Fibroblast of skin of abdomen (primary cell): Measurements from ENCODE around the gene BCAS1.

Source experiments
- DNase-seq: peaks from one replicate; pipeline ENCODE4 v3.0.0-alpha.2; 2013

BCAS1 gene

DNA sequence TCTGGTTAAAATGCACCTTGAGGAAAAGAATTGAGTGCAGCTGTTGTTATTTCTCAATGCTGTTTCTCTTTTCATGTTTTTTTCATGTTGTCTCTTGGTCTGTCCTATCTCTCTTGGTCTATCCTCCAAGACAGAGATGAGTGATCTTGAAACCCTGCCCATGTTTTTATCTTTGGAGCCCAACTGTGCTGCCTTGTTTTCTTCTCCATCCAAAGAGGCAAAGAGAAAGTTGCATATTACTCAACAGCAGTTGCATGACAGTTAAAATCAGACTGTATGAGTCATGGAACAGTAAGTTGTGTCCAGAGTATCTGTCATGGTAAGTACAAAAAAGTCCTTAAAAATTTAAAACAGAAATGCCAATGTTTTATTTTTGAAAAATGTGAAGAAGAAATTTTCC, 26.2 kb downstream of the BCAS1 start:
- DNase-seq: peak; percentile 88

GRCh38 chr20:54043076-54043967, 27.1 kb downstream of the BCAS1 start:
- DNase-seq: peak; percentile 81

DNA sequence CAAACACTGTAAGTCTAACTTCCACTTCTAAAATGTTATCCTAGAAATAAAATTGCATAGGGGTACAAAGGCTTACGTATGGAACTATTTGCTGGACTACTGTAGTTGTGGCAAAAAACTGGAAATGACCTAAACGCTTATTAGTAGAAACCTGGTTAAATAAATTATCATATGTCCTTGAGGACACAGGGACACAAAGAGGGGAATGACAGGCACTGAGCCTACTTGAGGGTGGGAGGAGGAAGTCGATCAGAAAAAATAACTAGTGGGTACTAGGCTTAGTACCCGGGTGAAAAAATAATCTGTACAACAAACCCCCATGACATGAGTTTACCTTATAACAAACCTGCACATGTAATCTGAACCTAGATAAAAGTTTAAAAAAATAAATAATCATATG, 28.4 kb downstream of the BCAS1 start:
- DNase-seq: no peak

GRCh38 chr20:54041336-54041735, 29.1 kb downstream of the BCAS1 start:
- DNase-seq: no peak

- no peak for DNase-seq
These were observed 29.9 kb downstream of the BCAS1 start for GRCh38 chr20:54040531-54040930.

DNA sequence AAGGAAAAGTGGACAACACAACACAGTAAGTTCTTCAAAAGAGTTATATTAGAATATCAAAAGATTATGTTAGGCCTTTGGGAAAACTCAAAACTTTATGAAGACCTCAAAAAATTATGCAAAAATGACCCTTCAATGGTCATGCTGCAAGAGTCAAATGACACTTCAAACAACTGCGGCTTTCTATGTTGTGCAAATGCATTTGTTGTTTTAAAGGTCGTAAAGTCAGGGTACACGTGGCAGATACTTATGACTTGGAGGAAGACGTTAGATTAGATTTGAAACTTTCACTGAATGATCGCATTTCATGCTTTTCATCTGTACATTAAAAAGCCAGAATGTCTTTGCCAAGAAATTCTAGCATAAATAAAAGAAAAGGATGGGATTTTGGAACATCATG, 31.4 kb downstream of the BCAS1 start:
- DNase-seq: no peak

GRCh38 chr20:54037525-54037924, 32.9 kb downstream of the BCAS1 start:
- no peak for DNase-seq

- DNase-seq: no peak
These were observed 40.8 kb downstream of the BCAS1 start for GRCh38 chr20:54029643-54030042.

DNA sequence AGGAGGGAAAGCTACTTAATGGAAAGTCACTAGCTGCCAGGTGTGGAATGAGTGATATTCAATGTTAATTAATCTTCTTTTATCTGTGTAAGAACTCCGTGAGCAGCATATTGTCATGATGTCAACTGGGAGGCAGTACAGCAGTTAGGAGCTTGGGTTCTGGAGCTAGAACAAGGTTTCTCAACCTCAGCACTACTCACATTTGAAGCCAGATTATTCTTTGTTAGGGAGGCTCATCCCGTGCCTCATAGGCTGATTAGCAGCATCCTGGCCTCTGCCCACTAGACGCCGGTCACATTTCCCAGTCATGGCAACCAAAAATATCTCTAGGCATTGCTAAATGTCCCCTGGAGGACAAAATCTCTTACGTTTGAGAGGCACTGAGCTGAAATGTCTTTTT, 41.2 kb downstream of the BCAS1 start:
- DNase-seq: no peak

DNA sequence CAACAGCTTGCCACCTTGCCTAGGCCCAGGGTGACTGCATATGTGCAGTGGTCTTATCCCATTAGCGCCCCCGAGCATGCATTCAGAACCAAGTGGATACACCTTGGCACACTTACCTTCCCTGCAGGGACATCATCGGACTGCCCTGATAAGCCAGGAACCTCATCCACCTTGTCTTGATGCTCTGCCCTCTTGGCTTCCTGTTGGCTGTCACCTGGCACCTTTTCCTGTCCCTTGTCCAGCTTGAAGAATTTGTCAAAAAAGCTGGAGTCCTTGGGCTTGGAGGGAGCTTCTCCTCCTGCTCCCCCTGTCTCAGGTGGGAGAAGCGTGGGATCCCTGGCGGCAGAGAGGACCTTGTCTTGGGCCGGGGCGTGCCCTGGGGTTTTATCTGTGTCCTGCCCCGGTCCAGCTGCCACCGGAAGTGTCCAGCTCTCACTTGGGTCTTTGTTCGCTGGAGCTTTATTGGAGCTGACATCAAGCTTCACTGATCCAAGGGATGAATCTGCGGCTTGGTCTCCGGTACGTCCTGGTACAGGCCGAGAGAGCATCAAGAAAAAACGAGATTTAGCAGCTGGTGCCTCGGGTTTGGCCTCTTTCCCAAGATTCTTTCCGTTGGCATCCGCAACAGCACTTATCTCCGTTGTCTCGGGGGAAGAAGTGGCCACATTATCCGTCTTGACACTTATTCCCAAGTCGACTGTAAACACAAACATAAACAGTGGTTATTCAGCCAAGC, 42.0 kb downstream of the BCAS1 start:
- no peak for DNase-seq

DNA sequence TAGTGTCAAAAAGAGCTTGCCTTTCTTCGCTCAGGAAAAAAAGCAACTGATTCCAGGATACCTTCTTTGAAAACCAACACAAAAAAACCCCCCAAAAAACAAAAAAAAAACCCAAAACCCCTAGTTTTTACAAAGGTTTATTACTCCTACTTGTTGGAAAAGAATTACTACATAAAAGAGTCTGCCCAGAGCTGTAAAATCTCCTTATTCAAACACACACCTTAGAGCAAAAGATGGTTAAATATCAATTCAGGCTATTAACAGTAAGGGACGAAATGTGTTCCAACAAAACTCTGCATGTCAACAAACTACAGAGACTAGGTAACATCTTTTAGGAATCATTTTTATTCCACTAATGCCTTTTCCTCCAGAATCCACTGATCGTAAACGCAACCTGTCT, 42.7 kb downstream of the BCAS1 start:
- no peak for DNase-seq

GRCh38 chr20:54026295-54027064, 43.9 kb downstream of the BCAS1 start:
- peak; percentile 70 for DNase-seq

- peak; percentile 93 for DNase-seq
These were observed 45.1 kb downstream of the BCAS1 start for GRCh38 chr20:54025251-54025771.

- DNase-seq: no peak
These were observed 47.0 kb downstream of the BCAS1 start for GRCh38 chr20:54023406-54023805.

GRCh38 chr20:54021446-54022235, 48.8 kb downstream of the BCAS1 start:
- DNase-seq: no peak

GRCh38 chr20:54020868-54021267, 49.5 kb downstream of the BCAS1 start:
- no peak for DNase-seq

GRCh38 chr20:54020348-54020747, 50.0 kb downstream of the BCAS1 start:
- DNase-seq: no peak

- DNase-seq: no peak
These were observed 50.8 kb downstream of the BCAS1 start for GRCh38 chr20:54019585-54019984.

GRCh38 chr20:54019127-54019526, 51.3 kb downstream of the BCAS1 start:
- no peak for DNase-seq

DNA sequence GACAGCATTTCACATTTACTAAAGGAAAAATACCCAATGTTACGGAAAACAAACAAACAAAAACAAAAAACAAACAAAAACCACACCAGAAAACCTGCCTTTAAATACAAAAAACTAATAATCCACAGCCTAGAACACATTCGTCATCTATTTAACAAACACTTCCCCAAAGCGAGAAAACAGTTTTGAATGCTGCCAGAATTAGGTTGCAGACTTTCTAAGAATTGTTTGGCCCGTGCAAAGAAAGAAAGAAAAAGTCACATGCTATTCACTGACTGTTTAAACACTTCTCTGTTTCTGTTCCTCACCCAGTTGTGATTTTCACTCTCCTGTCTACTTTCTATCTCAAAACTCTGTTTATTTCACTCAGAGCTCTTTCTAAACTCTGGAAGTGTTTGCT, 52.5 kb downstream of the BCAS1 start:
- DNase-seq: no peak

- no peak for DNase-seq
These were observed 54.9 kb downstream of the BCAS1 start for GRCh38 chr20:54015496-54015895.

DNA sequence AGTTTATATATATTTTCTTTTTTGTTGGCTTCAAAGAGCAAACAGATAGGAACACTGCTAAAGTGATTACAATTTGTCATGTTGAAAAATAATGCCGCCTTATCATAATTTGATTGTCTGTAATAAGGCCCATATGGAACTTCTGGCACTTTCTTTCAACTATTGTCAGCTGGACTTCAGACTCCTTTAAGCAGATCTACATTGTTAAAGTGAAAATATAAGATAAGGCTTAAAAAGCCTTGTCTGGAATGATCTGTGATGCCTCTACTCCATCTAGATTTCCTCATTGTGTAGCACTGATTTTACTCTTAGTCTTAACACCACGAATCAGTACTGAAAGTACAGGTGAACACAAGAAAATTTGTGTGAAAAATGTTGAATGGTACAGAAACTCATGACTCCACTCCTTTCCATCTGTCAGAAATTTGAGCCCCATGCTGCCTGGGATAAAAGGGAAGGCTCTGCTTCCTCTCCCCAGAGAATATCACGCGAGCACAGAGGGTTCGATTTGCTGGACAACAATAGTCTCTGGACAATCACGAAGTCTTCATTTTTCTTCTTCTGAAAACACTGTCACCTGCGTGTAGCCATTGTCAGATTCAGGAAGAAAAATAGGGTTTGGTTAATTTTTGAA, 56.0 kb downstream of the BCAS1 start:
- no peak for DNase-seq
